HEK293 (cell line): Measurements from ENCODE around the gene GRK3.
"Not testable (repeated sequence)": the region's sequence is repeated elsewhere in the genome, so short reads cannot be mapped to it uniquely, and the experiment has no call there.

Experiments
- CTCF ChIA-PET: fragments of 350-600 bp; formaldehyde crosslinking; extraction: SDS; loops from one replicate; lab custom pipeline; 2021; ENCODE audit warnings: antibody characterized with exemption; lab: Yijun Ruan, JAX
- POLR2A ChIA-PET: fragments of 300-600 bp; formaldehyde crosslinking; extraction: SDS; loops from one replicate; lab custom pipeline; 2020; ENCODE audit warnings: antibody characterized with exemption, inconsistent platforms; lab: Yijun Ruan, JAX
- H3K27ac ChIP-seq: fragments of 200-500 bp; sonication (Bioruptor generic); 2 replicates; pipeline ENCODE4 v1.5.1; 2014; ENCODE audit warnings: low read depth, low read length, control low read depth, inconsistent platforms; ENCODE audit errors: extremely low read depth
- H3K36me3 ChIP-seq, 2 experiments: fragments of 200-500 bp in 1 of 2; sonication (Bioruptor generic) in 1 of 2; 1 replicate in 1 of 2; 2 replicates in 1 of 2; pipeline ENCODE4 v1.5.1; 2014 to 2017; ENCODE audit warnings: inconsistent platforms in 2 of 2, low read length in 2 of 2; ENCODE audit not compliant: control insufficient read depth in 2 of 2, insufficient read depth in 1 of 2
- H3K4me1 ChIP-seq: fragments of 200-500 bp; sonication (Bioruptor generic); 2 replicates; pipeline ENCODE4 v1.5.1; 2014; ENCODE audit warnings: mild to moderate bottlenecking, low read length, inconsistent platforms; ENCODE audit not compliant: control insufficient read depth, insufficient read depth
- H3K4me3 ChIP-seq: 2 replicates; pipeline ENCODE4 v1.5.1; 2011; ENCODE audit warnings: low read depth, mild to moderate bottlenecking, control low read depth, low read length, moderate library complexity
- H3K9me3 ChIP-seq: fragments of 200-500 bp; sonication (Bioruptor generic); 2 replicates; pipeline ENCODE4 v1.5.1; 2014; ENCODE audit warnings: low read depth, low read length, inconsistent platforms; ENCODE audit not compliant: control insufficient read depth, insufficient read depth
- HOXA7 ChIP-seq: sonication (generic); formaldehyde crosslinking; IDR thresholded peaks from 2 replicates; pipeline ENCODE4 v1.8.1; 2022; ENCODE audit warnings: missing genetic modification reagents, borderline replicate concordance
- HOXD13 ChIP-seq: sonication (generic); formaldehyde crosslinking; IDR thresholded peaks from 2 replicates; pipeline ENCODE4 v1.8.0; 2022; ENCODE audit warnings: missing genetic modification reagents, borderline replicate concordance
- KLF10 ChIP-seq: fragments of 450-650 bp; IDR thresholded peaks from 2 replicates; pipeline ENCODE4 v1.5.1; 2018; ENCODE audit warnings: missing biosample characterization, mild to moderate bottlenecking, missing genetic modification characterization
- MZF1 ChIP-seq: fragments of 450-650 bp; formaldehyde crosslinking; IDR thresholded peaks from 2 replicates; pipeline ENCODE4 v1.5.1; 2017; ENCODE audit warnings: missing biosample characterization, missing genetic modification characterization, borderline replicate concordance
- OVOL3 ChIP-seq: fragments of 450-650 bp; formaldehyde crosslinking; IDR thresholded peaks from 2 replicates; pipeline ENCODE4 v1.5.1; 2016; ENCODE audit warnings: missing biosample characterization, missing genetic modification characterization
- SALL2 ChIP-seq: fragments of 450-650 bp; formaldehyde crosslinking; IDR thresholded peaks from 2 replicates; pipeline ENCODE4 v1.5.0; 2017; ENCODE audit warnings: missing biosample characterization, mild to moderate bottlenecking, missing genetic modification characterization, borderline replicate concordance
- SETDB1 ChIP-seq: IDR thresholded peaks from one replicate; pipeline ENCODE4 v1.6.1; 2017; ENCODE audit warnings: mild to moderate bottlenecking, low read length, moderate library complexity, mixed read lengths; ENCODE audit not compliant: insufficient read length
- TRIM28 ChIP-seq: IDR thresholded peaks from 2 replicates; pipeline ENCODE4 v1.6.1; 2011; ENCODE audit warnings: low read length, control low read depth, borderline replicate concordance
- ZBTB17 ChIP-seq: fragments of 450-650 bp; formaldehyde crosslinking; IDR thresholded peaks from 2 replicates; pipeline ENCODE4 v1.5.1; 2016; ENCODE audit warnings: missing biosample characterization, missing genetic modification characterization
- ZBTB7A ChIP-seq: fragments of 450-650 bp; formaldehyde crosslinking; IDR thresholded peaks from 2 replicates; pipeline ENCODE4 v1.5.1; 2016; ENCODE audit warnings: low read depth, missing biosample characterization, missing genetic modification characterization
- ZEB2 ChIP-seq: fragments of 450-650 bp; formaldehyde crosslinking; IDR thresholded peaks from 2 replicates; pipeline ENCODE4 v1.5.1; 2016; ENCODE audit warnings: missing biosample characterization, missing genetic modification characterization
- ZNF155 ChIP-seq: fragments of 450-650 bp; formaldehyde crosslinking; IDR thresholded peaks from 2 replicates; pipeline ENCODE4 v1.5.1; 2016; ENCODE audit warnings: missing biosample characterization, missing genetic modification characterization
- ZNF248 ChIP-seq: fragments of 450-650 bp; formaldehyde crosslinking; IDR thresholded peaks from 2 replicates; pipeline ENCODE4 v1.5.1; 2017; ENCODE audit warnings: missing biosample characterization, missing genetic modification characterization
- ZNF274 ChIP-seq, 2 experiments: fragments of 200-500 bp in 1 of 2; fragments of 450-650 bp in 1 of 2; sonication (Bioruptor generic) in 1 of 2; formaldehyde crosslinking in 1 of 2; IDR thresholded peaks; 2 replicates each; pipeline versions ENCODE4 v1.5.1 to v1.6.1; 2014 to 2016; ENCODE audit warnings: borderline replicate concordance in 1 of 2, inconsistent platforms in 1 of 2, low read length in 1 of 2, missing biosample characterization in 1 of 2, missing genetic modification characterization in 1 of 2
- ZNF366 ChIP-seq: fragments of 450-650 bp; formaldehyde crosslinking; conservative IDR thresholded peaks from 2 replicates; pipeline ENCODE4 v1.5.1; 2016; ENCODE audit warnings: missing biosample characterization, missing genetic modification characterization
- ZNF501 ChIP-seq: fragments of 450-650 bp; formaldehyde crosslinking; IDR thresholded peaks from 2 replicates; pipeline ENCODE4 v1.5.1; 2016; ENCODE audit warnings: missing biosample characterization, missing genetic modification characterization
- ZNF610 ChIP-seq: fragments of 450-650 bp; formaldehyde crosslinking; IDR thresholded peaks from 2 replicates; pipeline ENCODE4 v1.5.1; 2016; ENCODE audit warnings: missing biosample characterization, missing genetic modification characterization, borderline replicate concordance
- ZNF654 ChIP-seq: fragments of 450-650 bp; formaldehyde crosslinking; IDR thresholded peaks from 2 replicates; pipeline ENCODE4 v1.5.1; 2016; ENCODE audit warnings: low read depth, missing biosample characterization, missing genetic modification characterization
- ZNF658 ChIP-seq: fragments of 450-650 bp; formaldehyde crosslinking; IDR thresholded peaks from 2 replicates; pipeline ENCODE4; 2016; ENCODE audit warnings: missing biosample characterization, missing genetic modification characterization
- ZNF785 ChIP-seq: fragments of 450-650 bp; formaldehyde crosslinking; IDR thresholded peaks from 2 replicates; pipeline ENCODE4 v1.5.1; 2016; ENCODE audit warnings: missing biosample characterization, missing genetic modification characterization
- ZNF792 ChIP-seq: fragments of 450-650 bp; formaldehyde crosslinking; IDR thresholded peaks from 2 replicates; pipeline ENCODE4 v1.5.1; 2016; ENCODE audit warnings: missing biosample characterization, missing genetic modification characterization
- ZSCAN30 ChIP-seq: fragments of 450-650 bp; IDR thresholded peaks from 2 replicates; pipeline ENCODE4 v1.5.1; 2018; ENCODE audit warnings: missing biosample characterization, mild to moderate bottlenecking, missing genetic modification characterization, moderate library complexity
- TF ChIP-seq, protein P1 (sequence below): fragments of 450-650 bp; formaldehyde crosslinking; IDR thresholded peaks from 2 replicates; pipeline ENCODE4 v1.5.1; 2017; ENCODE audit warnings: missing biosample characterization, missing genetic modification characterization

Gene GRK3

DNA sequence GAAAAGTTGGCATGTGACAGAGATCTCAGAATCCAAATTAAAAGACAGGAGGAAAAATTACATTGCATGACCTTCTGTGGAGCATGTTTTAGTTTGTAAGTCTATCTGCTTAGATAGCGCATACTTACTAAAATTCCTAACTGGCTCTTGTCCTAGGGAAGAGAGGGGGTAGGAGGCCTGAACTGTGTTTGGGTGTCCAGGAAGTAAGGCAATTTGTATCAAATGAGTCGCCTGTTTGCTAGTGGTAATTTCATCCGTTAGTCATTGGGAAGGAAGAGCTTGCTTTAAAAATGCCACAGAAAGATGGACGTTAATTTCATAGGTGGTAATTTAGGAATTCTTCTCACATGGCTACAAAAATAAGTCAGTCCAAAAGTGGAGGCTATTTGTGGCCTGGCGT lies 18.5 kb downstream of the GRK3 start:
- no peaks in the 10 kb centered on the region for H3K9me3 ChIP-seq
- H3K4me3 ChIP-seq, result no peak overlapping the region
- ChIA-PET POLR2A (interaction anchor here (0.7 kb wide), 2 partner anchors 355 to 644 kb away, joined by 3 read pairs; no protein-coding TSS in a partner anchor), CTCF (interaction anchor here (0.7 to 1.0 kb wide), 2 partner anchors 9 to 17 kb away, joined by 4 to 6 read pairs; no protein-coding TSS in a partner anchor)
- 0 out of 2 replicates have a peak, but pooled peaks cover 5% of the 10 kb centered on the region for H3K4me1 ChIP-seq
- H3K27ac ChIP-seq, result no peak overlapping the region
- TF ChIP-seq ZNF155 (tag by site-specific recombination), result no peak
- TF ChIP-seq ZNF274 (IDR thresholded peaks at IDR 0.05; ENCODE audit: low read length), result no peak
- TF ChIP-seq ZNF274 (tag by site-specific recombination; IDR thresholded peaks at IDR 0.05; ENCODE audit: borderline replicate concordance), result no peak
- no peak for TF ChIP-seq OVOL3 (tag by site-specific recombination)
- TF ChIP-seq ZNF610, result no peak
- TF ChIP-seq ZSCAN30 (tag by site-specific recombination), result no peak
- TF ChIP-seq ZNF792 (tag by site-specific recombination), result no peak
- no peak for TF ChIP-seq ZNF785 (tag by site-specific recombination)
- no peak for TF ChIP-seq SETDB1
- H3K36me3 ChIP-seq, result no peaks in the 10 kb centered on the region

DNA sequence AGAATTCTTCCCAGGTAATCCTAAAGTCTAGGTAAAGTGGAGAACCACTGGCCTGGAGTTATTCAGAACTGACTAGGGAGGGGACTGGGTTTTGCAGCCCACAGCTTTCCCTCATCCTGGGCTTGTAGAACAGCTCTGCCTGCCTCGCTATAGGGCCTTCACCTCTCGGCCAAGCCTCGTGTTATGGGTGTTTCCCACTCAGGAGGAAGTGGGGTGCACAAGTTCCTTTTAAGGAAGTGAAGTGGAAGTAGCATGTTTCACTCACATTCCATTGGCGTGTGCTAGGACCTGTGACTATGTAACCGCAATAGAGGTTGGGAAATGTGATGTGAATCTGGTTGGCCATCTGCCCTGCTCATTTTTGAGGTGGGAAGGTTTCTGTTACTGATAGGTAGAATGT lies 20.5 kb downstream of the GRK3 start:
- H3K9me3 ChIP-seq, H3K4me1 ChIP-seq, H3K36me3 ChIP-seq, H3K4me3 ChIP-seq, POLR2A ChIA-PET, H3K27ac ChIP-seq: not testable (repeated sequence)
- CTCF ChIA-PET, result interaction anchor here (0.6 kb wide), 2 partner anchors 17 to 103 kb away, joined by 3 read pairs; no protein-coding TSS in a partner anchor

- H3K4me1 ChIP-seq, H3K36me3 ChIP-seq, POLR2A ChIA-PET, H3K9me3 ChIP-seq, H3K27ac ChIP-seq, H3K4me3 ChIP-seq: not testable (repeated sequence)
- CTCF ChIA-PET, result interaction anchor here (0.7 kb wide), 1 partner anchor 316 kb away, joined by 4 read pairs; no protein-coding TSS in a partner anchor
Measured at GRCh38 chr22:25589664-25590063, 25.2 kb downstream of the GRK3 start.

GRCh38 chr22:25593323-25593722 lies 28.8 kb downstream of the GRK3 start:
- H3K4me1 ChIP-seq, H3K4me3 ChIP-seq, H3K36me3 ChIP-seq, H3K9me3 ChIP-seq, POLR2A ChIA-PET, H3K27ac ChIP-seq, CTCF ChIA-PET: not testable (repeated sequence)

DNA sequence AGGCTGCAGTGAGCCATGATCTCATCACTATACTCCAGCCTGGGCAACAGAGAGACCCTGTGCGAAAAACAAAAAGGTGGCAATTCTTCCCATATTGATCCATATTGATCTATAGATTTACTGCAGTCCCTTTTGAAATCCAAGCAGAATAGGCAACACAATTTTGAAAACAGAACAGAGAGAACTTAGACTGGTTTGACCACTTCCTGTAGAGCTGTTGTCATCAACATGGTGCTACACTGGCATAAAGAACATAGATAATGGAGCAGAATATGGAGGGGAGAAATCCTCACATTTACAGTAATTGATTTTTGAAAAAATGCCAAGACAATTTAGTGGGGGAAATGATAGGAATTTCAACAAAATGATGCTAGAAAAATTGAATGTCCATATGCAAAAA lies 34.1 kb downstream of the GRK3 start:
- H3K4me1 ChIP-seq, result 0 out of 2 replicates have a peak, but pooled peaks cover 2% of the 10 kb centered on the region
- no peak overlapping the region for H3K4me3 ChIP-seq
- no peaks in the 10 kb centered on the region; the same call in 1 of the 2 replicates for H3K9me3 ChIP-seq
- ChIA-PET CTCF (no interaction called here), POLR2A (no interaction called here)
- no peaks in the 10 kb centered on the region for H3K36me3 ChIP-seq
- no peak overlapping the region for H3K27ac ChIP-seq
- TF ChIP-seq ZBTB17 (tag by site-specific recombination) (no peak), ZNF658 (no peak), HOXA7 (no peak), ZEB2 (tag by site-specific recombination) (no peak), ZNF366 (no peak), KLF10 (tag by site-specific recombination) (no peak), TRIM28 (no peak), ZBTB7A (tag by site-specific recombination) (no peak), ZNF501 (tag by site-specific recombination) (no peak), ZNF248 (tag by site-specific recombination) (no peak), ZNF654 (no peak), HOXD13 (CRISPR knock-in tag) (no peak), SALL2 (tag by site-specific recombination) (no peak), MZF1 (tag by site-specific recombination) (no peak)
- TF ChIP-seq, protein P1, sequence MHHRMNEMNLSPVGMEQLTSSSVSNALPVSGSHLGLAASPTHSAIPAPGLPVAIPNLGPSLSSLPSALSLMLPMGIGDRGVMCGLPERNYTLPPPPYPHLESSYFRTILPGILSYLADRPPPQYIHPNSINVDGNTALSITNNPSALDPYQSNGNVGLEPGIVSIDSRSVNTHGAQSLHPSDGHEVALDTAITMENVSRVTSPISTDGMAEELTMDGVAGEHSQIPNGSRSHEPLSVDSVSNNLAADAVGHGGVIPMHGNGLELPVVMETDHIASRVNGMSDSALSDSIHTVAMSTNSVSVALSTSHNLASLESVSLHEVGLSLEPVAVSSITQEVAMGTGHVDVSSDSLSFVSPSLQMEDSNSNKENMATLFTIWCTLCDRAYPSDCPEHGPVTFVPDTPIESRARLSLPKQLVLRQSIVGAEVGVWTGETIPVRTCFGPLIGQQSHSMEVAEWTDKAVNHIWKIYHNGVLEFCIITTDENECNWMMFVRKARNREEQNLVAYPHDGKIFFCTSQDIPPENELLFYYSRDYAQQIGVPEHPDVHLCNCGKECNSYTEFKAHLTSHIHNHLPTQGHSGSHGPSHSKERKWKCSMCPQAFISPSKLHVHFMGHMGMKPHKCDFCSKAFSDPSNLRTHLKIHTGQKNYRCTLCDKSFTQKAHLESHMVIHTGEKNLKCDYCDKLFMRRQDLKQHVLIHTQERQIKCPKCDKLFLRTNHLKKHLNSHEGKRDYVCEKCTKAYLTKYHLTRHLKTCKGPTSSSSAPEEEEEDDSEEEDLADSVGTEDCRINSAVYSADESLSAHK (tag by site-specific recombination), result no peak
